Retina (tissue), 1 donor: ENCODE results near the gene JOSD2.

Experiments used
- DNase-seq: peaks from one replicate; pipeline ENCODE4 v3.0.0-alpha.2; 2016

Gene JOSD2, protein sequence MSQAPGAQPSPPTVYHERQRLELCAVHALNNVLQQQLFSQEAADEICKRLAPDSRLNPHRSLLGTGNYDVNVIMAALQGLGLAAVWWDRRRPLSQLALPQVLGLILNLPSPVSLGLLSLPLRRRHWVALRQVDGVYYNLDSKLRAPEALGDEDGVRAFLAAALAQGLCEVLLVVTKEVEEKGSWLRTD

GRCh38 chr19:50511069-50511822 lies at the start of gene JOSD2:
Gene JOSD2 (minus strand): TSS chr19:50511191. CDS start chr19:50510431, 760 bp downstream.
- DNase-seq: peak; percentile 100

GRCh38 chr19:50559636-50560035 lies 48.6 kb upstream of the JOSD2 start:
- DNase-seq: no peak

- no peak for DNase-seq
These were observed 47.5 kb upstream of the JOSD2 start for GRCh38 chr19:50558449-50558848.

- no peak for DNase-seq
These were observed 47.0 kb upstream of the JOSD2 start for GRCh38 chr19:50558039-50558438.

DNA sequence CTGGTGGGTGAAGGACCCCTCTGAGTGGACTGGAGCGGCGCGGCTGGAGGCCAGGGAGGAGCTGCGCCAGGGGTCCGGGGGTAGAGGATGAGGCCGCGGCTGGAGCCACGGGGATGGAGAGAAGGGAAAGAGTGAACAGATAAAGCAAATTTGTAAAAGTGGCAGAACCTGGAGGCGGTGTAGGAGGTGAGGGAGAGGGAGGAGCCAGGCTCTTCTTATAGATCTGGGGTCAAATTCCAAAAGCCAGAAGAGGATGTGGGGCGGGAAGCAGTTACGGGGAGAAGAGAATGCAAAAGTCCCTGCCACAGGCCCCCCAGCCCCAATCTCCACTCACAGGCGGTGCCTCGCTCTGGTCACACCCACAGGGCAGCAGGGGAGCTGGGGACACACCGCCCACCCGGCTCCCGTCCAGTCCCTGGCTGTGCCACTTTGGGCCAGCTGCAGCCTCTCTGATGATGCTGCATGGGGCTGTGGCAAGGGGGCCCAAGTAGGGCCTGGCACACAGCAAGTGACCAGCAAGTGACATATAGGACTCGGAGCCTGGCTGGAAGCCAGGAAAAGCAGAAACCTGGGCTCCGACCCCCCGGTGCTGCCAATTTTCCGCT lies 46.1 kb upstream of the JOSD2 start:
- DNase-seq: no peak

GRCh38 chr19:50556282-50557008 lies 45.5 kb upstream of the JOSD2 start:
- peak; percentile 93 for DNase-seq

DNA sequence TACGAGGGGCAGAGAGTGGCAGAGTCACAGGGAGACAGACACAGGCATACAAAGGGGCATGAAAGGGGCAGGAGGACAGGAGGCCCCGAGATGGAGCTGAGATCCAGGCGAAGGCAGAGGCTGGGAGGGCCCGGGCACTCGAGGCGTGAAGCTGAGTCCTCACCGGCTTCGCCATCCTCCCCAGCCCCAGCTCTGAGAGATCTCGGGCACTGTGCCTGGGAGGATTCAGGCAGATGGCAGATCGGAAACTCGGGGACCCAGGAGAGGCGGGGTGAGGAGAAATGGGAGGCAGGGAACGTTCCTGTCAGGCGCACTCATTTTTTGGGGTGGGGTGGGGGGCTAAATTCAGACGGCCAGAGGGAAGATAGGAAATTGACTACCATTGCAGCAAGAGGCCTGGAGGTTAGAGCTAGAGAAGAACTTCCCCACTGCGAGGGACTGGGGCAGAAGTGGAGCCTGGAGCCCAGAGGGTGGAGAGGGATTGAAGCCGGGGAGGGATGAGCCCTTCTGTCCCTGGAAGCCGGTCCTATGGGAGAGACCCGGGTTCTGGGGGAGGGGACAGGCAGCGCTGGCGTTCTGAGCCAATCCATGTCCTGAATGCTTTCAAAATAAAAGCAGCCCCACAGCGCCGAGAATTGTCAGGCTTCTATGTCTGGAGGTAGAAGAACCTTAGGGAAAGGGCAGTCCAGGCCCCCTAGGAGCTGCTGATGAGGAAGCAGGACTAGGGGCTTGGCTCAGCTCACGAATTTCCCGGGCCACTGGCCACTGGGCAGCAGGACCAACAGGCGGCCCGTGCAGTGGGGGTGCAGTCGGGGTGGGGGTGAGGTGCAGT lies 44.7 kb upstream of the JOSD2 start:
- DNase-seq: no peak

- no peak for DNase-seq
These were observed 44.0 kb upstream of the JOSD2 start for GRCh38 chr19:50555033-50555432.

- DNase-seq: no peak
These were observed 43.2 kb upstream of the JOSD2 start for GRCh38 chr19:50554212-50554611.

DNA sequence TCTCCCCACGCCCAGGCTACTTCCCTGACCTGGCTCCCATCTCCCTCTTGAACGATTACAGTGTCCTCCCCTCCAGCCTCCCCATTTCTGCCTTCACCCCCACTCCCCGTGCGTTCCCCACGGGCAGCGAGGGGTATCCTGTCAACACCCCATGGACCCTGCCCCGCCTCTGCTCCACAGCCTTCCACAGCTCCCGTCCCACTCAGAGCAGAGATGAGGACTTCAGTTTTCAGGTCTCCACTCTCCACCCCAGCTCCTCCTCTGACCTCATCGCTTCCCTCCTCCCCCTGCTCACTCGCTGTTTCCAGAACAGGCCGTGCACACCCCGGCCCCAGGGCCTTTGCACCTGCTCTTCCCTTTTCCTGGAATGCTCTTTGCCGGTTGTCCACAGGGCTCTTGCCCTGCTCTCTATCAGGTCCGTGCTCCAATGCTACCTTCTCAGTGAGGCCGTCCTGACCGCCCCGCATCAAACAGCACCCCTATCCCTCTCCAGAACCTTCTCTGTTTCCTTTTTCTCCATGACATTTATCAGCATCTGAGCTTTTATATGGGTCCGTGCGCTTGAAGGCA lies 42.2 kb upstream of the JOSD2 start:
- no peak for DNase-seq

- DNase-seq: no peak
These were observed 41.5 kb upstream of the JOSD2 start for GRCh38 chr19:50552540-50552939.

DNA sequence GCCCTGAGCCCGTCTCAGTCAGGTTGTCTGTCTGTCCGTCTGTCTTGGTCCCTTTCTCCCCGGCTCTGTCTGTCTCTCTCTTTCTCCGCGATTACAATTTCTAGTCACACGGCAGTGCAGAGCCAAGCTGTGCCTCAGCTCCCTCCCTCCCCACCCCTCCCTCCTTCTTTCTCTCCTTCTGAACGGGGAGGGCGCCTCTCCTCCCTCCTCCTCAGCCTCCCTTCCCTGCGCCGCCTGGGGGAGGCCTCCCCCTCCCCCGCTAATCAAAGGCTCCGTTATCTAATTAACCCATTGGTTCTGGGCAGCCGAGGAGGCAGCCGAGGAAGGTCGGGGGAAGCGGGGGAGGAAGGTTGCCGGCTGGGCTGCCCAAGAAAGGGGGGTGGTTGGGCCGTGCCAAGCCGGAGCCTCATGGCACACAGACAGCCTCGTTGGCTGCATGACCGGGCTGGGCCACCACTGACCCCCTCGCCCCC lies 40.8 kb upstream of the JOSD2 start:
- peak; percentile 84 for DNase-seq

DNA sequence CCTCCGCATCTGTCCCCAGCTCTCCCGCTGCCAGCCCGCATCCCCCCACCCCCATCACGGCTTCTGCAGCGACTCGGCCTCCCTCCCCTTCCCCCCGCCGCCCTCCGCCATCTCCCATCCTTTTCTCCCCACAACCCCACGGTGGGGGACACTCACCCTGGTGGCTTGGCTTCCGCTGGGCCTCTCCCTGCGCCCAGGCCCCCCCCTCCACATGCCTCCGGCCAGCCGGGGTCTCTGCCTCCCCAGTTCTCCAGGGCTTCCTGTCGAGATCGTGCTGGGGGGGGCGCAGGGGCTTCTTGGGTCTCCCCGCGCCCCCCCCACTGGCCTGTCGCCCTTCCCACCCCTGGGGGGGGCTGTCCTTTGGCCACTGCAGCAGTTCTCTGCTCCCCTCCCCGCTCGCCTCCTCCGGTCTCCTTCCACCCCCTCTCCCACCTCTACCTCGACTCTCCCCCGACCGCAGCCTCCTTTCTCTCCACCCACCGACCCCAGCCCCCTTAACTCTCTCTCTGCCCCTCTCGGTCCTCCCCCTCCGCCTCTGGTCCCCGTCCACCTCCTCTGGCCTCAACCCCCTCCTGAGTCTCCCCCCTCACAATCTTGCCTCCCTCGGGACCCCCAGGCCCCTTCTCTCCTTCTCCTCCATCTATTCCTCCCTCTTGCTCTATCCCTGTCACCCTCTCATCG lies 40.2 kb upstream of the JOSD2 start:
- DNase-seq: peak; percentile 23

DNA sequence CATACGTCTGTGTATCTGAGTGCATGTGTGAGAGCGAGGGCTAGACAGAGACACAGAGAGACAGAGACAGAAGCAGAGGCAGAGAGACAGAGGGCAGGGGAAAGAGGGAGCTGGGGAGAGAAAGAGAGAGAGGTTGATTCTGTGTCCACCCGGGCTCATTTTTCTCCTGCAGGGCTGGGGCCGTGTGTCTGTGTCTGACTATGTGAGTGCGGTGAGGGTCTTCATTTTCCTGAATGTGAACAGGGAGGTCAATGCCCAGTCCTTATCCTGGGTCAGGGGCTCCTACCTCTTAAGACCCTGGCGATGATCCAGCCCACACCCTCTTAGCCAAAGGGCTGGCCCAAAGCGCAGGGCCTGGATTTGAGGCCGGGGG lies 39.6 kb upstream of the JOSD2 start:
- peak; percentile 49 for DNase-seq

DNA sequence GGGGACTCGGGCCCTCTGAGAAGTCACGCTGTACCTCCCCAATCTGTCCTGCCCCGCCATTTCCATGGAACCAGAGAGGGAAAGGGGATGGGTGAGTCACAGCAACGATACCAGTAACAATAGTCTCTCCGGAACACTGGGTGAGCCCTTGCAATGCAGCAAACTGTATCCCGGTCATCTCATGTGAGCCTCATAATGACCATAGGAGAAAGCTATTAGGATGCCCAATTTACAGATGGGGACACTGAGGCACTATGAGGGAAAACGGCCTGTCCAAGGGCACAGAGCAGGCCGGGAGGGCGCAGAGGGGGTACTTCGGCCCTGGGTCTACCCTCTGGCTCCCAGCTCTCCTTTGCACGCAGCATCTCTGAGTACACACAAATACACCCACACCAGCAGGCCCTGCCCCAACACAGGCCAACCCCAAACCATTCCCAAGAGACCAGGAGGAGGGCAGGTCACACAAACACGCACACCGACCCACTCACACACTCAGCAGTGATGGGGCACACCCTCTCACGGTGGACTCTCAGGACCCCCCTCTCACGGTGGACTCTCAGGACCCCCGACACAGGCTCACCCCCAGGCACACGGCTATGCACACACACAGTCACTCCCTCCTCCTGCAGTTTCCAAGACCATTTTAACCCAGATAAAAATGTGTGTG lies 39.1 kb upstream of the JOSD2 start:
- DNase-seq: no peak

DNA sequence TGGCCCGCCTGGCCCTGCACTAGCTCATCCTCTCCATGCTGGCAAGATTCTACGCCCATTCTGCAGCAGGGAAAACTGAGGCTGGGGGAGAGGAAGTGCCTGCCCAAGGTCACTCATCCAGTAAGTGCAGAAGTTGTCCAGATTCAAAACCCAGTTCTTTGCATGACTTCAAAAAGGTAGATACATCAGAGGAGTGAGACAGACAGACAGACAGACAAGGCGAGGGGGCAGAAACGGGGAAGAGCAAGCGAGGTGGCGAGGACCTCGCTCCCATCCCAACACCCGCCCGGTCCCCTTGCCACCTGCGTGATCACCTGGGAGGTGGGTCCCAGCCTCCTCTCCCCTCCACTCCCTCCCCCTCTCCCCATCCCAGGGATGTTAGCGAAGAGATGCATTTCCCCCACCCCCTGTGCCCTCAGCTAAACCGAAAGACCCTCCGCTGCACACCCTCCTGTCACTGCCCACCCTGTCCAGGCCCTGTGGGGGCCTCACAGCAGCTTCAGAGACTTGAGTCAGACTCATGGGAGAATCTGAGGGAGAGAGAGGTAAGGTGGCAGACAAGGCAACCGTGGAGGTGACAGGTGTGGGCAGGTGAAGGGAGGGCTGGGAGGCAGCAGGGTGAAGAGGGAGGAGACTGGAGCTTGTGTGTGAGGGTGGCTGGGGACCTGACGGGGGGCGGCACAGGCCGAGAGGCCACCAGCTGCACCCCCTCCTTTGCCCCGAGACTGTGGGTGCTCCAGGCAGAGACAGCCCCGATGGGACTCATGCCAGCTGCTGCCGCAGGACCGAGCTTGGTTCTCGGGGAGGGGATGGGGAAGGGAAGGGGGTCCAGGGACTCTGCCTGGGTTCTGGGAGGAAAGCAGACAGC lies 38.3 kb upstream of the JOSD2 start:
- DNase-seq: no peak

DNA sequence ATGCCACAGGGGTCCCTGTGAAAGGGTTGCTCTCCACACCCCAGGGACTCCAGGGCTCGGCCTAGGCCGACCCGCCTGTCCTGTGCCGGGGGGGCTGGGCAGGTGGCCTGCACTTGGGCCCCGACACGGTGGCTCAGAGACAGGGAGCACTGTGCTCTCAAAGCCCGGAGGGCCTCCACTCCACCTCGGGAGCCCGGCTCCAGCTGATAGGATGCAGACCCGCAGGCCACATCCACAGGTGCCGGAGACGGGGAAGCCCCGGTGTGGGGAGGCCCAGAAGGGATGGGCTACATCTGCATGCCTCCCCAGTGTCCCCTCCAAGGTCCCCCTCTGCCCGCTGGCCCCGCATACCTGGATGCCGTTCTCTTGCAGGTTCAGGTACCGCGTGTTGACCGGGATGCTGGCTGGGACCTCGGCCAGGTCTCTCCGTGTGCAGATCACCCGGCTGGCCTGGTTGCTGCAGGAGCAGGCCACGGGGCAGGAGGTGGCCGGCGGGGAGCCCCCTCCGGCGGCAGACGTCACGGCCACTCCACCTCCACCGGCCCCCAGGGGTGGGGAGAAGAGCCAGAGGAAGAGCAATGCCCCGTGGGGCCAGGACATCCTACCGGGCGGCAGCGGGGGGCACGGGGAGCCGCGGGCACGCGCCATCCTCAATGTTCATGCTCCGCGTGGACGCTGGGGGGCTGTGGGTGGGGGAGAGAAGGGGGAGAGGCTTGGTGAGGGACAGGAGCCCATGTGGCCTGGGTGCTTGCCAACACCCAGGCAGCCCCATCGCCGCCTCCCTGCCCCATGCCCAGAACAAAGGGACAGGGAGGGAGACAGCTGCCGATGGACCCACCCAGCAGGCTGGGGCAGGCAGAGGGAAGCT lies 37.4 kb upstream of the JOSD2 start:
- DNase-seq: no peak

DNA sequence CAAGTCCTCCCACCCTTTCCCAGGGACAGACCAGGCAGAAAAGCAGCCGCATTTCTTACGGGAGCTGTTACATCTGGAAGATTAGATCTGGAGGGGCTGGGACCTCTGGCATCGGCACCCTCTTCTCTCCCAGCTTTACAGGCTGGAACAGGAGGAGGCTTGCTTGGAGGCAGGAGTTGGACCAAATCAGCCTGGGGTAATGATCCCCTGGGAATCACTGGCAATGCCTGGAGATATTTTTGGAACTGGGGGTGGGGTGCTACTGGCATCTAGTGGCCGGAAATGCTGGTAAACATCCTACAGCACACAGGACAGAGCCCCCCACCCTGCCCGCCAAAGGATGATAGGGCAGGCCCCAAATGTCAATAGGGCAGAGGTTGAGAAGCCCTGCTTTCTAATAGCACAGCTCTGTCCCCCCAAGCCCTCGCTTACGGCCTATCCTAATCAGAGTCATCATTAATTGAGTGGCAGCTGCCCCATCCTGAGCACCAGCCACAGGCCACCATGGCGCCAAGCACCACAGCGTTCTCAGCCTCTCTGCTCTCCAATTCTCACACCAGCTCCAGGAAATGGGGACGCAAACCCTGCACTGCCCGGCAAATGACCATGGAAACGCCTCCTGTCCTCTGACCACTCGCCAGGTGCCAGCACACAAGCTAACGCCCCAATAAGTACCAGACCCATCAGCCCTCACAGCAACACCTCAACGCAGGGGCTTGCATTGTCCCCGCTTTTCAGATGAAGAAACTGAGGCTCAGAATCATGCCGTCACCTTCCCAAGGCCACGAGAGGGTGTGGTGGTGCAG lies 36.6 kb upstream of the JOSD2 start:
- DNase-seq: no peak
